GM19372 (cell line): ENCODE data around the gene RASGRP2.

Experiments used
- ATAC-seq: cut with Tn5 transposase; IDR thresholded peaks from one replicate; pipeline ENCODE4 v1.9.1; 2021; ENCODE audit warnings: mild to moderate bottlenecking, low read depth, moderate library complexity; ENCODE audit not compliant: unreplicated experiment

Gene RASGRP2

DNA sequence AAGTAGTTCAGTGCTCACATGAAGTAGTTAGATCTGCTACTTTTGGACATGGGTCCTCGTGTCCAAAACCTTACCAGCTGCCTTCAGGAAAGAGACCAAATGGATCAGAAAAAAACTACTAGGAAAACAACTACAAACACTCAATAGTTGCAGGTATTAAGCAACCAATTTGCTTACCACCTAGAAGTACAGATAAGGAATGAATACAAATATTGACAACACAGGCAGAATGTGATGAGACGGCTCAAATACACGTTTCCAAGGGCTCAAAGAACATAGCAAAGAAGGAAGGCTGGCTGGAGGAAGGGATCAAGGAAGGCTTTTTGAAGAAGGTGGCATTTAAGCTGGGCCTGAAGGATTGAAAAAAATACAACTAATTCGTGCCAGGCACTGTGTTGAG lies 62.8 kb downstream of the RASGRP2 start:
- no peak for ATAC-seq

GRCh38 chr11:64679846-64680245 lies 64.1 kb downstream of the RASGRP2 start:
- ATAC-seq: no peak

DNA sequence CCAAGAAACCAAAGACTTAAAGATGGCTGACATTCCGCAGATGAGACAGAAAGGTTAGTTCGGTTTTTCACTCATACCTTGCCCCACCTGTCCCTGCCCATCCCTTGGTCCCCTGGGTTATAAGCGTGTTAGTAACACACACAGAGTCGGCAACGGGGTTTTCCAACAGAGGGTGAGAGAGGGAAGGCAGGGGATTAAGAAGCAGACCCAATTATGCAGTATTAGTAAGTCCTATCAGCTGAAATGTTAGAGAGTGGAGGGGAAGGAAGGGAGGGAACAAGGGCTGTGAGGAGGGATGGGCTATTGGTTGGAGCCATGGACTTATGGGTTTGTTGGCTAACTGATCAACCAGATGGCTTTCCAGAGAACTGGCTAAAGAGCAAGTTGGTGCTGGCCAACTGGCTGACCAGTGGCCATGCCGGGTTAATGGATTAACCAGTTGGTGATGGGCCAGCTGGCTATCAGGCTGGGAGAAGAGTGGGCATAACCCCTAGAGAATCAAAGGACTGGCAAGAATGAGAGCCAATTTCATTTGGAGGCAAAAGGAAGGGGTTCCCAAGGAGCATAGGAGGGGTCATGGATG lies 66.4 kb downstream of the RASGRP2 start:
- no peak for ATAC-seq
